ENCODE data around the gene HTR1B. TPM values are rescaled to one million over a fixed set of nuclear protein-coding genes. Genes with fewer than 3 reads are reported as not detected.

The HTR1B gene
- total RNA-seq, 1 donor from 2014 or later = 0.58 TPM

GRCh38 chr6:77456531-77457248, 6.6 kb downstream of the HTR1B start:
- no peak for DNase-seq (ENCODE audit: low spot score)

GRCh38 chr6:77455271-77455670, 8.0 kb downstream of the HTR1B start:
- no peak for DNase-seq (ENCODE audit: low spot score)

GRCh38 chr6:77454386-77454785, 8.9 kb downstream of the HTR1B start:
- no peak for DNase-seq (ENCODE audit: low spot score)

- DNase-seq (ENCODE audit: low spot score) = no peak
Observed at GRCh38 chr6:77451466-77451865, 11.8 kb downstream of the HTR1B start.

GRCh38 chr6:77450924-77451323, 12.4 kb downstream of the HTR1B start:
- no peak for DNase-seq (ENCODE audit: low spot score)

- DNase-seq (ENCODE audit: low spot score) = no peak
Observed at GRCh38 chr6:77448546-77448945, 14.7 kb downstream of the HTR1B start.

GRCh38 chr6:77447254-77447653, 16.0 kb downstream of the HTR1B start:
- no peak for DNase-seq (ENCODE audit: low spot score)

- no peak for DNase-seq (ENCODE audit: low spot score)
Observed at GRCh38 chr6:77446249-77446648, 17.0 kb downstream of the HTR1B start.

- no peak for DNase-seq (ENCODE audit: low spot score)
Observed at GRCh38 chr6:77445214-77445613, 18.1 kb downstream of the HTR1B start.

GRCh38 chr6:77440206-77440976, 22.9 kb downstream of the HTR1B start:
- no peak for DNase-seq (ENCODE audit: low spot score)

- DNase-seq (ENCODE audit: low spot score) = no peak
Observed at GRCh38 chr6:77433888-77434287, 29.4 kb downstream of the HTR1B start.

- no peak for DNase-seq (ENCODE audit: low spot score)
Observed at GRCh38 chr6:77430504-77430903, 32.8 kb downstream of the HTR1B start.

- no peak for DNase-seq (ENCODE audit: low spot score)
Observed at GRCh38 chr6:77425671-77426070, 37.6 kb downstream of the HTR1B start.

- no peak for DNase-seq (ENCODE audit: low spot score)
Observed at GRCh38 chr6:77425216-77425615, 38.1 kb downstream of the HTR1B start.

GRCh38 chr6:77424761-77425160, 38.5 kb downstream of the HTR1B start:
- no peak for DNase-seq (ENCODE audit: low spot score)

GRCh38 chr6:77416839-77417238, 46.5 kb downstream of the HTR1B start:
- DNase-seq (ENCODE audit: low spot score) = no peak

- no peak for DNase-seq (ENCODE audit: low spot score)
Observed at GRCh38 chr6:77415706-77416105, 47.6 kb downstream of the HTR1B start.

Other genes starting within 250 kb of the HTR1B start
- 0.17 TPM for gene MEI4, start 189.5 kb upstream of the HTR1B start, total RNA-seq

All from mucosa of gallbladder (tissue), 1 donor.